CD14-positive monocyte (primary cell): ENCODE measurements around the gene TBC1D5. TPM values are rescaled to one million over a fixed set of nuclear protein-coding genes. Genes with fewer than 3 reads are reported as not detected.

Experiments
- DNase-seq, 3 donors: peaks; one replicate each; pipeline ENCODE4 v3.0.0-alpha.2; 2011 to 2022
- H2AFZ ChIP-seq: 2 replicates; pipeline ENCODE4 v1.6.0; 2012; ENCODE audit warnings: mild to moderate bottlenecking, low read depth, low read length, inconsistent platforms; ENCODE audit not compliant: insufficient read depth, poor library complexity, severe bottlenecking
- H3K27ac ChIP-seq, 2 donors: 1 replicate in 1 of 2; 2 replicates in 1 of 2; pipeline ENCODE4 v1.5.1; 2012 to 2013; ENCODE audit warnings: low read length in 2 of 2, control low read depth in 1 of 2, inconsistent platforms in 1 of 2, low read depth in 1 of 2, mild to moderate bottlenecking in 1 of 2
- H3K27me3 ChIP-seq, 2 donors: one replicate each; pipeline versions ENCODE4 v1.6.0 to v1.6.1; 2011 to 2013; ENCODE audit warnings: low read length in 2 of 2; ENCODE audit not compliant: control insufficient read depth in 2 of 2, insufficient read depth in 2 of 2
- H3K36me3 ChIP-seq, 2 donors: replicated peaks in 1 of 2; 1 replicate in 1 of 2; 2 replicates in 1 of 2; pipeline versions ENCODE4 v1.5.1 to v1.6.1; 2012 to 2013; ENCODE audit warnings: low read length in 2 of 2, control low read depth in 1 of 2, inconsistent platforms in 1 of 2, mild to moderate bottlenecking in 1 of 2; ENCODE audit not compliant: insufficient read depth in 2 of 2, control insufficient read depth in 1 of 2
- H3K4me1 ChIP-seq, 2 donors: 1 replicate in 1 of 2; 2 replicates in 1 of 2; pipeline versions ENCODE4 v1.5.1 to v1.6.1; 2012 to 2013; ENCODE audit warnings: low read length in 2 of 2, control low read depth in 1 of 2, inconsistent platforms in 1 of 2, mild to moderate bottlenecking in 1 of 2, moderate library complexity in 1 of 2; ENCODE audit not compliant: insufficient read depth in 2 of 2, control insufficient read depth in 1 of 2
- H3K4me2 ChIP-seq: replicated peaks from 2 replicates; pipeline ENCODE3; 2012; ENCODE audit warnings: low read length, moderate library complexity, mild to moderate bottlenecking; ENCODE audit not compliant: poor library complexity, severe bottlenecking; ENCODE audit errors: extremely low read depth
- H3K4me3 ChIP-seq, 3 experiments: fragments of 200-600 bp in 1 of 3; sonication (generic) in 1 of 3; replicated peaks in 1 of 3; 1 replicate in 2 of 3; 2 replicates in 1 of 3; pipeline ENCODE4 v1.5.1; 2011 to 2013; ENCODE audit warnings: low read length in 3 of 3, mild to moderate bottlenecking in 3 of 3, control low read depth in 2 of 3, low read depth in 2 of 3, inconsistent platforms in 1 of 3, moderate library complexity in 1 of 3
- H3K79me2 ChIP-seq: 2 replicates; pipeline ENCODE4 v1.6.0; 2012; ENCODE audit warnings: mild to moderate bottlenecking, control low read depth, inconsistent platforms, low read length, moderate library complexity; ENCODE audit not compliant: insufficient read depth
- H3K9ac ChIP-seq: 2 replicates; pipeline ENCODE4 v1.6.0; 2017; ENCODE audit warnings: low read length, mild to moderate bottlenecking; ENCODE audit not compliant: insufficient read depth, poor library complexity, severe bottlenecking
- H3K9me3 ChIP-seq, 2 donors: replicated peaks in 1 of 2; 1 replicate in 1 of 2; 2 replicates in 1 of 2; pipeline versions ENCODE4 v1.5.1 to v1.6.1; 2012 to 2013; ENCODE audit warnings: low read length in 2 of 2, control low read depth in 1 of 2; ENCODE audit not compliant: control insufficient read depth in 1 of 2, insufficient read depth in 1 of 2
- H4K20me1 ChIP-seq: 2 replicates; pipeline ENCODE4 v1.6.0; 2012; ENCODE audit warnings: mild to moderate bottlenecking, low read length, control low read depth, moderate library complexity; ENCODE audit not compliant: insufficient read depth
- H3K27ac Mint-ChIP-seq, 7 donors: one replicate each; pipeline ENCODE4 v1.8.0; 2020; ENCODE audit warnings: mild to moderate bottlenecking in 7 of 7, mixed read lengths in 7 of 7, moderate library complexity in 6 of 7, inconsistent platforms in 2 of 7
- H3K27me3 Mint-ChIP-seq, 3 donors: one replicate each; pipeline ENCODE4 v1.8.0; 2021 to 2022; ENCODE audit warnings: low read depth in 3 of 3, mild to moderate bottlenecking in 3 of 3, mixed read lengths in 3 of 3, moderate library complexity in 3 of 3, inconsistent platforms in 1 of 3
- H3K36me3 Mint-ChIP-seq, 2 donors: one replicate each; pipeline ENCODE4 v1.8.0; 2020; ENCODE audit warnings: mixed read lengths in 2 of 2, inconsistent platforms in 1 of 2, mild to moderate bottlenecking in 1 of 2
- H3K4me1 Mint-ChIP-seq: one replicate; pipeline ENCODE4 v1.8.0; 2020; ENCODE audit warnings: mild to moderate bottlenecking, mixed read lengths
- H3K4me3 Mint-ChIP-seq, 2 donors: one replicate each; pipeline ENCODE4 v1.8.0; 2020; ENCODE audit warnings: mild to moderate bottlenecking in 2 of 2, mixed read lengths in 2 of 2, moderate library complexity in 1 of 2
- H3K9me3 Mint-ChIP-seq, 7 donors: one replicate each; pipeline ENCODE4 v1.8.0; 2020 to 2022; ENCODE audit warnings: mixed read lengths in 7 of 7, mild to moderate bottlenecking in 6 of 7, moderate library complexity in 6 of 7, inconsistent platforms in 2 of 7
- CTCF ChIP-seq: fragments of 200-600 bp; IDR thresholded peaks from one replicate; pipeline ENCODE4 v1.8.0; 2022; ENCODE audit warnings: antibody characterized with exemption, mild to moderate bottlenecking
- WGBS: methylation state at CpG from one replicate; pipeline ENCODE4 v1.1.5; 2013; ENCODE audit warnings: missing lambda C conversion rate; ENCODE audit not compliant: insufficient coverage; 5-methylcytosine and 5-hydroxymethylcytosine counted together
- intact Hi-C, 2 donors: fragments of 100-400 bp; cut with micrococcal nuclease; formaldehyde crosslinking; loops; one replicate each; pipeline versions ENCODE4 v1.15.0 to v1.15.1; 2023
- polyA plus RNA-seq, 3 donors: library from polyadenylated mRNA; depleted of rRNA in 1 of 3; unstranded in 2 of 3; stranded (reverse) in 1 of 3; fragments of 300-500 nt in 2 of 3; fragments of >200 nt in 1 of 3; fragmentation: Illumina TruSeq in 2 of 3; gene quantifications; 1 replicate in 2 of 3; 2 replicates in 1 of 3; pipeline ENCODE4 v1.2.3, GENCODE V29; 2012 to 2021

Gene TBC1D5
- polyA plus RNA-seq, 3 donors = 17.6 to 35.3 (median 21.0) TPM

GRCh38 chr3:17772556-17772955 lies 30.1 kb upstream of the TBC1D5 start:
- Histone ChIP-seq H3K27ac (no peak overlapping the region), H3K9ac (no peak overlapping the region), H3K79me2 (no peaks in the 10 kb centered on the region), H3K36me3 (no peaks in the 10 kb centered on the region), H3K4me1 (no peaks in the 10 kb centered on the region), H3K9me3 (peaks cover 0 to 9% of the 10 kb centered on the region in 2 donors), H3K4me3 (no peak overlapping the region), H3K4me2 (no peak overlapping the region), H2AFZ (no peak overlapping the region), H4K20me1 (no peaks in the 10 kb centered on the region), H3K27me3 (no peaks in the 10 kb centered on the region)
- WGBS = no CpG with 5 or more reads among the region's 3 CpGs
- Mint-ChIP-seq H3K4me3 (no peak overlapping the region), H3K4me1 (peaks cover 6% of the 10 kb centered on the region), H3K9me3 (peaks cover 0 to 16% (median 8%) of the 10 kb centered on the region in 7 donors), H3K27me3 (peaks cover 1 to 4% (median 2%) of the 10 kb centered on the region in 3 donors), H3K36me3 (no peaks in the 10 kb centered on the region), H3K27ac (no peak overlapping the region)
- no peak for TF ChIP-seq CTCF
- intact Hi-C loops = no loop called here
- no peak for DNase-seq

DNA sequence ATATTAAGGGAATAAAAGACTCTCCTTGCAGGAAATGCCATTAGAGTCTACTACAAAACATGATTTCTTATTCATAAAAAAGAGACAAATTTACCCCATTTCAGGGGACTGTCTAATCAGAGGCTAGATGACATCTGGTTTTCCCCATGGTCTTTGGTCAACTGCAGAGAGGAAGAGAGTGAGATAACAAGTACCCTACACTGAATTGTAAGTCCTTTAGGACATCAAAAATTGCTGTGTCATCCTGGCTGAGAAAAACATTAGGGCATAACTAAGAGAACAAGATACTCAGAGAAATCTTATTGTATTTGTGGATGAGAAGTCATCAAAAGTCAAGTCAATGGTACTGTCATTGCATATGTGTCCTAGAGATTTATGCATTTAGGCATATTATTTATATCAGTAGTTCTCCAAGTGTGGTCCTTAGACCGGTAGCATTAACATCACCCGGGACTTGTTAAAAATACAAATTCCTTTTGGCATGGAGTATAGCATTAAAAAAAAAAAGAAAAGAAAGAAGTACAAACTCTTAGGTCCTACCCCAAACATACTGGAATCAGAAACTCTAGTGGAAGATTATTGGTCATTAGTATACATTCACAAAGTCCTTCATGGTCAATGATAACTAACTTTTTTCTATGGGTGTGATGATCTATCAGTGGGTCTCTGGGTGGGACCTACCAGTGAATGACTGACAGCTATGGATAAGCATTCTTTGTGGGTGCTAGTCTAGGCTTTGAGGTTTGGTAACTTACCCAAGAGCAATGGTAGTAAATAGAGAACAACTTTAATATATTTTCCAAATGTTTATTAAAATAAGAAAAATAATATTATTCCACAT lies 29.0 kb upstream of the TBC1D5 start:
- H3K4me1 ChIP-seq = no peaks in the 10 kb centered on the region
- no peaks in the 10 kb centered on the region for H3K79me2 ChIP-seq
- Mint-ChIP-seq H3K4me1 (peaks cover 4% of the 10 kb centered on the region), H3K4me3 (no peak overlapping the region), H3K36me3 (no peaks in the 10 kb centered on the region), H3K27me3 (peaks cover 1 to 4% (median 2%) of the 10 kb centered on the region in 3 donors), H3K9me3 (peaks cover 0 to 12% (median 7%) of the 10 kb centered on the region in 7 donors), H3K27ac (no peak overlapping the region)
- no peaks in the 10 kb centered on the region for H3K36me3 ChIP-seq
- H3K27me3 ChIP-seq = no peaks in the 10 kb centered on the region
- no peak overlapping the region for H3K4me2 ChIP-seq
- no peak for TF ChIP-seq CTCF
- no peak overlapping the region for H3K27ac ChIP-seq
- H3K4me3 ChIP-seq = no peak overlapping the region
- H4K20me1 ChIP-seq = no peaks in the 10 kb centered on the region
- WGBS = no CpG with 5 or more reads among the region's 2 CpGs
- H2AFZ ChIP-seq = no peak overlapping the region
- intact Hi-C loops = no loop called here
- no peak for DNase-seq
- H3K9me3 ChIP-seq = peaks cover 0 to 9% of the 10 kb centered on the region in 2 donors
- H3K9ac ChIP-seq = no peak overlapping the region
